Activated naive CD8-positive, alpha-beta T cell treated with anti-CD3 and anti-CD28 coated beads, Interleukin-2, amount 10 ng/mL, durations not matched to agents 7 days and 5 days (primary cell): Measurements from ENCODE around the gene SEMA5B. TPM values are rescaled to one million over a fixed set of nuclear protein-coding genes. Genes with fewer than 3 reads are reported as not detected.

Experiments used
- ATAC-seq: fragments of 150-1000 bp; cut with Tn5 transposase; one replicate; pipeline ENCODE4 v1.10.0; 2021; ENCODE audit warnings: low read depth, moderate library complexity
- POLR2A ChIA-PET: fragments of 350-600 bp; sonication (Branson Sonifier 250); formaldehyde crosslinking; loops from one replicate; lab custom pipeline; 2021; ENCODE audit warnings: antibody characterized with exemption; lab: Charles Lee
- DNase-seq: peaks from one replicate; pipeline ENCODE4 v3.0.0; 2021
- H3K27ac Mint-ChIP-seq: one replicate; pipeline ENCODE4 v1.8.0; 2022; ENCODE audit warnings: mild to moderate bottlenecking, mixed read lengths
- H3K27me3 Mint-ChIP-seq: one replicate; pipeline ENCODE4 v1.8.0; 2022; ENCODE audit warnings: mild to moderate bottlenecking, moderate library complexity, mixed read lengths
- H3K36me3 Mint-ChIP-seq: one replicate; pipeline ENCODE4 v1.8.0; 2021; ENCODE audit warnings: mild to moderate bottlenecking, mixed read lengths
- H3K4me1 Mint-ChIP-seq: one replicate; pipeline ENCODE4 v1.8.0; 2021; ENCODE audit warnings: mixed read lengths
- H3K4me3 Mint-ChIP-seq: one replicate; pipeline ENCODE4 v1.8.0; 2022; ENCODE audit warnings: mild to moderate bottlenecking, moderate library complexity, mixed read lengths
- H3K9me3 Mint-ChIP-seq: one replicate; pipeline ENCODE4 v1.8.0; 2021; ENCODE audit warnings: mixed read lengths
- total RNA-seq, 2 experiments: library from RNA; stranded (reverse); gene quantifications; one replicate each; pipeline ENCODE4 v1.2.3, GENCODE V29; 2021

The SEMA5B gene
- under 1 TPM; 0.17 to 0.28 TPM for total RNA-seq

- Mint-ChIP-seq H3K36me3 (peaks cover 3% of the 10 kb centered on the region), H3K4me3 (peak within 1 kb of the TSS; percentile 83), H3K4me1 (peaks cover 11% of the 10 kb centered on the region), H3K27ac (no peak within 1 kb of the TSS), H3K27me3 (peaks cover 67% of the 10 kb centered on the region), H3K9me3 (no peaks in the 10 kb centered on the region)
- POLR2A ChIA-PET, result interaction anchor here (0.8 kb wide), 1 partner anchor 44 kb away, joined by 3 read pairs; no protein-coding TSS in a partner anchor
- DNase-seq, result peak; percentile 62
- peak; percentile 53 for ATAC-seq
Measured at GRCh38 chr3:123027292-123028232, at the start of gene SEMA5B. TSS of gene SEMA5B (minus strand) at chr3:123027763. CDS start at chr3:122961263, 66,500 bp downstream.

- POLR2A ChIA-PET, result no interaction called here
- DNase-seq (no peak), ATAC-seq (no peak)
- no peak overlapping the region for H3K27ac Mint-ChIP-seq
- no peaks in the 10 kb centered on the region for H3K9me3 Mint-ChIP-seq
- H3K27me3 Mint-ChIP-seq, result no peaks in the 10 kb centered on the region
- H3K36me3 Mint-ChIP-seq, result peaks cover 2% of the 10 kb centered on the region
- H3K4me1 Mint-ChIP-seq, result peaks cover 11% of the 10 kb centered on the region
- H3K4me3 Mint-ChIP-seq, result no peak overlapping the region
Measured at GRCh38 chr3:123076496-123077418, 49.2 kb upstream of the SEMA5B start.

- Mint-ChIP-seq H3K4me3 (no peak overlapping the region), H3K27me3 (no peaks in the 10 kb centered on the region), H3K27ac (no peak overlapping the region), H3K36me3 (peaks cover 2% of the 10 kb centered on the region), H3K9me3 (no peaks in the 10 kb centered on the region), H3K4me1 (peaks cover 11% of the 10 kb centered on the region)
- ATAC-seq (no peak), DNase-seq (no peak)
- POLR2A ChIA-PET, result no interaction called here
Measured at GRCh38 chr3:123076112-123076495, 48.5 kb upstream of the SEMA5B start.

- Mint-ChIP-seq H3K4me3 (no peak overlapping the region), H3K4me1 (peaks cover 11% of the 10 kb centered on the region), H3K27me3 (no peaks in the 10 kb centered on the region), H3K27ac (no peak overlapping the region), H3K9me3 (no peaks in the 10 kb centered on the region), H3K36me3 (peaks cover 2% of the 10 kb centered on the region)
- DNase-seq, result no peak
- no peak for ATAC-seq
- POLR2A ChIA-PET, result no interaction called here
Measured at GRCh38 chr3:123075359-123075758, 47.8 kb upstream of the SEMA5B start.

- ATAC-seq, result no peak
- Mint-ChIP-seq H3K27ac (no peak overlapping the region), H3K9me3 (no peaks in the 10 kb centered on the region), H3K4me3 (no peak overlapping the region), H3K27me3 (no peaks in the 10 kb centered on the region), H3K4me1 (peaks cover 22% of the 10 kb centered on the region), H3K36me3 (peaks cover 5% of the 10 kb centered on the region)
- POLR2A ChIA-PET, result no interaction called here
- DNase-seq, result no peak
Measured at GRCh38 chr3:123072564-123072963, 45.0 kb upstream of the SEMA5B start.

- Mint-ChIP-seq H3K4me1 (peaks cover 22% of the 10 kb centered on the region), H3K4me3 (no peak overlapping the region), H3K9me3 (no peaks in the 10 kb centered on the region), H3K27ac (no peak overlapping the region), H3K36me3 (peaks cover 5% of the 10 kb centered on the region), H3K27me3 (no peaks in the 10 kb centered on the region)
- DNase-seq, result no peak
- POLR2A ChIA-PET, result no interaction called here
- no peak for ATAC-seq
Measured at GRCh38 chr3:123072152-123072551, 44.6 kb upstream of the SEMA5B start.

GRCh38 chr3:123071581-123071980, 44.0 kb upstream of the SEMA5B start:
- POLR2A ChIA-PET, result no interaction called here
- H3K4me1 Mint-ChIP-seq, result peaks cover 24% of the 10 kb centered on the region
- H3K27ac Mint-ChIP-seq, result no peak overlapping the region
- H3K9me3 Mint-ChIP-seq, result no peaks in the 10 kb centered on the region
- peaks cover 5% of the 10 kb centered on the region for H3K36me3 Mint-ChIP-seq
- H3K4me3 Mint-ChIP-seq, result no peak overlapping the region
- DNase-seq, result no peak
- no peaks in the 10 kb centered on the region for H3K27me3 Mint-ChIP-seq
- ATAC-seq, result no peak

GRCh38 chr3:123071146-123071545, 43.6 kb upstream of the SEMA5B start:
- ATAC-seq (no peak), DNase-seq (no peak)
- Mint-ChIP-seq H3K36me3 (peaks cover 5% of the 10 kb centered on the region), H3K27ac (no peak overlapping the region), H3K9me3 (no peaks in the 10 kb centered on the region), H3K27me3 (no peaks in the 10 kb centered on the region), H3K4me3 (no peak overlapping the region), H3K4me1 (peaks cover 28% of the 10 kb centered on the region)
- POLR2A ChIA-PET, result no interaction called here

- DNase-seq (no peak), ATAC-seq (no peak)
- POLR2A ChIA-PET, result no interaction called here
- no peak overlapping the region for H3K27ac Mint-ChIP-seq
- H3K4me3 Mint-ChIP-seq, result no peak overlapping the region
- H3K27me3 Mint-ChIP-seq, result no peaks in the 10 kb centered on the region
- H3K9me3 Mint-ChIP-seq, result no peaks in the 10 kb centered on the region
- H3K36me3 Mint-ChIP-seq, result peaks cover 5% of the 10 kb centered on the region
- peaks cover 31% of the 10 kb centered on the region for H3K4me1 Mint-ChIP-seq
Measured at GRCh38 chr3:123070510-123070909, 42.9 kb upstream of the SEMA5B start.

- ATAC-seq (no peak), DNase-seq (no peak)
- H3K4me1 Mint-ChIP-seq, result peaks cover 43% of the 10 kb centered on the region
- H3K27me3 Mint-ChIP-seq, result peaks cover 2% of the 10 kb centered on the region
- peaks cover 5% of the 10 kb centered on the region for H3K36me3 Mint-ChIP-seq
- peak overlapping the region; percentile 81 for H3K4me3 Mint-ChIP-seq
- H3K27ac Mint-ChIP-seq, result no peak overlapping the region
- POLR2A ChIA-PET, result no interaction called here
- no peaks in the 10 kb centered on the region for H3K9me3 Mint-ChIP-seq
Measured at GRCh38 chr3:123068601-123069381, 41.2 kb upstream of the SEMA5B start.

- POLR2A ChIA-PET, result interaction anchor here (0.6 to 0.9 kb wide), 2 partner anchors 18 to 134 kb away, joined by 3 to 8 read pairs; partner anchors contain the start of gene SEC22A
- no peaks in the 10 kb centered on the region for H3K9me3 Mint-ChIP-seq
- H3K27ac Mint-ChIP-seq, result no peak overlapping the region
- H3K4me1 Mint-ChIP-seq, result peaks cover 43% of the 10 kb centered on the region
- H3K27me3 Mint-ChIP-seq, result peaks cover 4% of the 10 kb centered on the region
- peaks cover 5% of the 10 kb centered on the region for H3K36me3 Mint-ChIP-seq
- no peak for DNase-seq
- peak; percentile 48 for ATAC-seq
- peak overlapping the region; percentile 81 for H3K4me3 Mint-ChIP-seq
Measured at GRCh38 chr3:123067689-123068600, 40.4 kb upstream of the SEMA5B start.
